HFF-Myc (cell line): ENCODE data around the gene NYNRIN.

ENCODE experiments used
- DNase-seq: peaks from one replicate; pipeline ENCODE4 v3.0.0-alpha.2; 2011; ENCODE audit warnings: low read depth; ENCODE audit errors: extremely low read depth
- H3K4me3 ChIP-seq: replicated peaks from 2 replicates; pipeline ENCODE4 v1.5.1; 2011; ENCODE audit warnings: low read depth, mild to moderate bottlenecking, control low read depth, low read length
- TF ChIP-seq, protein P1 (sequence below): IDR thresholded peaks from 2 replicates; pipeline ENCODE4 v1.5.1; 2012; ENCODE audit warnings: mild to moderate bottlenecking, low read depth, low read length, control low read depth; ENCODE audit errors: missing control alignments

NYNRIN gene

DNA sequence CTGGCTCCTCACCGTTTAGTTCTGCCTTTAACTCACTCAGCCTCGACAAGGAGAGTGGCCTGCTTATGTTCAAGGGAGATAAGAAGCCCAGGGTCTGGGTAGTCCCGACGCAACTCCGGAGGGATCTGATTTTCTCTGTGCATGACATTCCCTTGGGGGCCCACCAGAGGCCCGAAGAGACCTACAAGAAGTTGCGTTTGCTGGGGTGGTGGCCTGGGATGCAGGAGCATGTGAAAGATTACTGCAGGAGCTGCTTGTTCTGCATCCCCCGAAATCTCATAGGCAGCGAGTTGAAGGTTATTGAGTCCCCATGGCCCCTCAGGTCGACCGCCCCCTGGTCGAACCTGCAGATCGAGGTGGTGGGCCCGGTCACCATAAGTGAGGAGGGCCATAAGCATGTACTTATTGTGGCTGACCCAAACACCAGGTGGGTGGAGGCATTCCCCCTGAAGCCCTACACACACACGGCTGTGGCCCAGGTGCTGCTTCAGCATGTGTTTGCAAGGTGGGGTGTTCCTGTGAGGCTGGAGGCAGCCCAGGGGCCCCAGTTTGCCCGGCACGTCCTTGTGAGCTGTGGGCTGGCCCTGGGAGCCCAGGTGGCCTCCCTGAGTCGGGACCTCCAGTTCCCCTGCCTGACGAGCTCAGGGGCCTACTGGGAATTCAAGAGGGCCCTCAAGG is 17.6 kb downstream of the NYNRIN start:
- TF ChIP-seq, protein P1, sequence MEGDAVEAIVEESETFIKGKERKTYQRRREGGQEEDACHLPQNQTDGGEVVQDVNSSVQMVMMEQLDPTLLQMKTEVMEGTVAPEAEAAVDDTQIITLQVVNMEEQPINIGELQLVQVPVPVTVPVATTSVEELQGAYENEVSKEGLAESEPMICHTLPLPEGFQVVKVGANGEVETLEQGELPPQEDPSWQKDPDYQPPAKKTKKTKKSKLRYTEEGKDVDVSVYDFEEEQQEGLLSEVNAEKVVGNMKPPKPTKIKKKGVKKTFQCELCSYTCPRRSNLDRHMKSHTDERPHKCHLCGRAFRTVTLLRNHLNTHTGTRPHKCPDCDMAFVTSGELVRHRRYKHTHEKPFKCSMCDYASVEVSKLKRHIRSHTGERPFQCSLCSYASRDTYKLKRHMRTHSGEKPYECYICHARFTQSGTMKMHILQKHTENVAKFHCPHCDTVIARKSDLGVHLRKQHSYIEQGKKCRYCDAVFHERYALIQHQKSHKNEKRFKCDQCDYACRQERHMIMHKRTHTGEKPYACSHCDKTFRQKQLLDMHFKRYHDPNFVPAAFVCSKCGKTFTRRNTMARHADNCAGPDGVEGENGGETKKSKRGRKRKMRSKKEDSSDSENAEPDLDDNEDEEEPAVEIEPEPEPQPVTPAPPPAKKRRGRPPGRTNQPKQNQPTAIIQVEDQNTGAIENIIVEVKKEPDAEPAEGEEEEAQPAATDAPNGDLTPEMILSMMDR, result no peak
- H3K4me3 ChIP-seq, result no peak overlapping the region
- no peak for DNase-seq

DNA sequence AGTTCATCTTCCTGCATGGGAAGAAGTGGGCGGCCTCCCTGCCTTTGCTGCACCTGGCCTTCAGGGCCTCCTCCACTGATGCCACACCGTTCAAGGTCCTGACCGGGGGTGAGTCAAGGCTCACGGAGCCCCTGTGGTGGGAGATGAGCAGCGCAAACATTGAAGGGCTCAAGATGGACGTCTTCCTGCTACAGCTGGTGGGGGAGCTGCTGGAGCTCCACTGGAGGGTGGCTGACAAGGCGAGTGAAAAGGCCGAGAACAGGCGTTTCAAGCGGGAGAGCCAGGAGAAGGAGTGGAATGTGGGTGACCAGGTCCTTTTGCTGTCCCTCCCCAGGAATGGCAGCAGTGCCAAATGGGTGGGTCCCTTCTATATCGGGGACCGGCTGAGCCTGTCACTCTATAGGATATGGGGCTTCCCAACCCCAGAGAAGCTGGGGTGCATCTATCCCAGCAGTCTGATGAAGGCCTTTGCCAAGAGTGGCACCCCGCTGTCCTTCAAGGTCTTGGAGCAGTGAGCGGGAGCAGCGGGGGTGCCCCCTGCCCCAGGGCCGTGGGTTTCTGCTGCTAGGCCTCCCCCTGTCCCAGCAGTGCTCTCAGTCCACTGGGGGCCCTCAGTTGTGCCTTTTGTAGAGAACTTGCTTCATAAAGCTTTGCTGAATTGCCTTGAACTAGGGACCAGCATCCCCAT is 18.3 kb downstream of the NYNRIN start:
- TF ChIP-seq, protein P1, result no peak
- DNase-seq, result no peak
- no peak overlapping the region for H3K4me3 ChIP-seq

DNA sequence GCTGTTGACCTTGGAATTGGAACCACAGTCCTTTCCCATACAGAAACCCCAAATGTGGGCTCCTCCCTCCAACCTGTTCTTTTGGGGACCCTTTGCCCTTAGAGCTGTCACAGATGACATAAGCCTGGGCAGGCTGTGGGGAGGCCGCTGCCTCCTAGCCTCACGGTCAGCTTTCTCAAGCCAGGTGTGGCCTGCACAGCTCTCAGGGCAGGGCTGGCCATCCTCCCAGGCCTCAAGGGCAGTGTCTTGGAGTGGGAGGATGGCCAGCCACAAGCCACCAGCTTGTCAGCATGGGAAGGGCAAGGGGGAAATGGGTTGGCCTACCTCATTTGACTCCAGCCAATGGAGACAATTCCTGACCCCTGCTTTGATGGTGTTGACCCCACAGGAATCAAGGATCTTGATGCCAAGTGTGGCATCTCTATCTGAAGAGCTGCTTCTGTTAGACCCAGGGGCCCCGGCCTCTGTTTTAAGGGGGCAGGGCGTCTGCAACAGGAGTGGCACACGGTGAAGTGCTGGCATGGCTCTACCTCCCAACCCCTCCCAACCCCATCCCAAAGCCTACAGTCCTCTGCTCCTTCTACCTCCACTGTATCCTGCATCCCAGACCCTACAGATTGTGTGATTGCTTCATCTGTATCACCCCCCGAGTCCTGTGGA is 19.2 kb downstream of the NYNRIN start:
- no peak overlapping the region for H3K4me3 ChIP-seq
- TF ChIP-seq, protein P1, result no peak
- no peak for DNase-seq

DNA sequence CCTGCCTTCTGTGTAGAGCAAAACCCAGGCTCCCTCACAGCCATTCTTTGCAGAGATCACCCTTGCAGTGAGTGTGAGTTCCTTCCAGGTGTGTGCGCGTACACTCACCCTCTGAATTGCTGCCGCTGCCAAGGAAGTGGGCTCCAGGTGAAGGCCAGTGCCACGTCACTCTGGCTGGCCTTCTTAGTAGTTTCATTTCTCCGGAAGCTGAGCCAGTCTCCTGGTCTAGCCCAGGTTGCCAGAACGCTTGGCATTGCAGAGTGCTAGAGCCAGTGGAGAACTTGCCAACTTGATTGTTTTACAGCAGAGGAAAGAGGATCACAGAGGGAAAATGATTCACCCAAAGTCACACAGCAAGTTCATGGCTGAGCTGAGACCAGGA is 19.7 kb downstream of the NYNRIN start:
- no peak for DNase-seq
- TF ChIP-seq, protein P1, result no peak
- no peak overlapping the region for H3K4me3 ChIP-seq

DNA sequence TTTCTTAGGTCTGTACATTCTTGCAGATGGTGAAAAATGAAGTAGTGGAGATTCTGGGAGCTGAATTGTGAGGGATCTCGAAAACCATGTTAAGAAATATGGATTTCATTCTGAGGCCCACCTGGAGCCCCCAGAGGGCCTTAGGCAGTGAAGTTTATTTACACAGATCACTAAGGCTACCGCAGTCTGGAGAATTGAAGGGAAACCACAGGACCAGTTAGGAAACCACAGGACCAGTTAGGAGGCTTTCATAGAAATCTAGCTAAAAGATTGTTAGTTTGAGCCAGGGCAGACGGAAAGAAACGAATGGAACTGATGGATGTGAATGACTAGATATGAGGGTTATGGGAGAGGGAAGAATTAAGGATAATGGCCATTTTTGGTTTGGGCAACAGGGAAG is 23.5 kb downstream of the NYNRIN start:
- H3K4me3 ChIP-seq, result no peak overlapping the region
- no peak for DNase-seq
- TF ChIP-seq, protein P1, result no peak

DNA sequence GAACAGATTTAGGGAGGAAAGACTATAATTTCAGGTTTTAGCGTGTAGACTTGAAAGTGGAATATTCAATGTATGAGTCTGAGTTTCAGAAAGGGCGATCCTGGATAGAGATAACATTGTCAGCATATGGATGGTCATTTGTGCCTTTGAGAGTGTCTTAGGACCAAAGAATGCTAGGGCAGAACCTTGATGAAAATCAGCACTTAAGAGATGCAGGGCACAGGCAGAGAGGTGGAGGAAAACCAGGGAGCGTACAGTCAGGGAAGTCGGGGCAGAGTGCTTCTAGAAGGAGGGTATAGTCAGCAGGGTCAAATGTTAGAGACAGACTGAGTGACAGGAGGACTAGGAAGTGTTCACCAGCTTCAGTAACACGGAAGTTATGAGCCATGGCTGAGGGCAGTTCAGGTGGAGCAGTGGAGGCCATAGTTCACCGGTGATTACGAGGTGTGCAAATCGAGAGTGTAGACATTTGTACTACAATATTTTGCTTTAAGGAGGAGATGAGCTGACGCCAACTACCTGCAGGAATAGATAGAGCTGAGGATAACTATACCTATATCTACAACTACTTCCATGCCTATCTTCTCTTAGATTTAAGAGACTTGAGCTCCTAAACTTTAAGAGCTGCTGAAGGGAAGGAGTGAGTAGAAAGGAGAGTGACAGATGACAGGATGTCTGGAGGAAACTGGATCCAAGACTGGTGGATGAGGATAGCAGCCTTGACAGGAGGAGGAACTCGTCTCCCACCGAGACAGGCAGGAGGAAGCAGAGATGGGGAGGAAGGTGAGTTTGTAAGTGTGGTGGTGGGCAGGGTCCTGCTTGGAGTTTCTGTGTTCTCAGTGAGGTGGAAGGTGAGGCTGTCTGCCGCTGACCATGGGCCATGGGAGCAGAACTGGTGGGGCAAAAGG is 24.1 kb downstream of the NYNRIN start:
- TF ChIP-seq, protein P1, result no peak
- DNase-seq, result no peak
- H3K4me3 ChIP-seq, result no peak overlapping the region
